ENCODE measurements around the gene HNRNPR. TPM values are rescaled to one million over a fixed set of nuclear protein-coding genes. Genes with fewer than 3 reads are reported as not detected.

The HNRNPR gene
- total and polyA plus RNA-seq, 8 donors = 84.3 to 277 (median 224) TPM

DNA sequence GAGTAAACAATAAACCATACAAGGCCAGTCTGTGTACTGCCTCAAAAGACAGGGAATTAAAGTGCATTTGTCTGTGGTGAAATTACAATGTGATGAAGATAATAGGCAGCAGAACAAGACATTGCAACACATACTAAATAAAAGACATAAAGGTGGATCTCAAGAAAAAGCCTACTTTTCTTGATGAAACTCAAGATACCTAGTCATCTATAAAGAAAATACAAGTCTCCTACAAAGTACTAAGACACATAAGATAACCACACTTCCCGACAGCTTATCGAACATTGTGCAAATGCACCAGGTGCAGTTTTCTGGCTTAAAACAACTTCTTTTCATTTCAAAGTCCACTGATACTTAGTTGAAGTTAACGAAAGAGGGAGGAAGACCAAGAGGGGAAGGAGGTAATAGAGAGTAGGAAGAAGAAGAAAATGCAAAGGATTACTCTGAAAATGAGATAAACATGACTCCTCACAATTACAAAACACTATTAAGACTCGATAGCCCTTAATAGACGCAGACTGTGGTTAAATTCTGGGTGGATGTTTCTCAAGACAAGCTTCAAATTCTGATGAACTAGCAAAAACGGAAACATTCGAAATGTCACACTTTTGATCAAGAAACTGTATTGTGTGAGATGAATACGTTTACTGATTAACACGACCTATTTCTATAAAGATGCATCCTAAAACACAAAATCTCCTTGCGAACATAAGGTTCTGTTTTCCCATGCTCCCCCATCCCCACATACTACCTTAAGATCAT, 2.0 kb downstream of the HNRNPR start:
- TF ChIP-seq CTCF (IDR thresholded peaks at IDR 0.05) = no peak
- H3K4me3 ChIP-seq = peak overlapping the region; percentile 77 to 99
- no peaks in the 10 kb centered on the region for H3K9me3 ChIP-seq
- peaks cover 0 to 11% of the 10 kb centered on the region in 2 donors for H3K36me3 ChIP-seq
- intact Hi-C loops (cut with DNase I) = no loop called here
- no peak for ATAC-seq
- DNase-seq = no peak
- no peaks in the 10 kb centered on the region for H3K27me3 ChIP-seq
- peak overlapping the region; percentile 96 to 97 for H3K27ac ChIP-seq
- H3K4me1 ChIP-seq = peaks cover 15 to 71% of the 10 kb centered on the region in 2 donors

DNA sequence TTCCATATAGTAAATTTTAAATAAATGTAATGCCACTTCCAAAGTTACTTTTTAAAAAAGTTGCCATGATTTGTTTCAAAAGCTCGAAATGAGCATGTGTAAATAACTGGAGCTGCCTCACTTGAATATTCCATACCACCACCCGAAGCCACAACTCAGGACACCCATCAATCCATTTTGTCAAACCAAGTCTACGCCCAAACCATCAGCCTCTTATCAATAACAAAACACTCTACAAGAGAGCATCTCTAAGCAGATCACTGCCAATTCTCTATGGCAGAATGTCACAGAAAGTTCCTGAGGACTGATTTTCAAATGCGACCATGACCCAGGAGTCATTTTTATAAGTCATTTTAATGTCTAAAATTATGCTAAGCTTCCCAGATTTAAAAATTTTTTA, 4.5 kb downstream of the HNRNPR start:
- intact Hi-C loops (cut with DNase I) = no loop called here
- Histone ChIP-seq H3K4me1 (peaks cover 15 to 62% of the 10 kb centered on the region in 2 donors), H3K9me3 (no peaks in the 10 kb centered on the region), H3K36me3 (peaks cover 0 to 35% of the 10 kb centered on the region in 2 donors), H3K4me3 (no peak overlapping the region), H3K27ac (no peak overlapping the region), H3K27me3 (no peaks in the 10 kb centered on the region)
- TF ChIP-seq CTCF (IDR thresholded peaks at IDR 0.05) = no peak
- ATAC-seq (no peak), DNase-seq (no peak)

DNA sequence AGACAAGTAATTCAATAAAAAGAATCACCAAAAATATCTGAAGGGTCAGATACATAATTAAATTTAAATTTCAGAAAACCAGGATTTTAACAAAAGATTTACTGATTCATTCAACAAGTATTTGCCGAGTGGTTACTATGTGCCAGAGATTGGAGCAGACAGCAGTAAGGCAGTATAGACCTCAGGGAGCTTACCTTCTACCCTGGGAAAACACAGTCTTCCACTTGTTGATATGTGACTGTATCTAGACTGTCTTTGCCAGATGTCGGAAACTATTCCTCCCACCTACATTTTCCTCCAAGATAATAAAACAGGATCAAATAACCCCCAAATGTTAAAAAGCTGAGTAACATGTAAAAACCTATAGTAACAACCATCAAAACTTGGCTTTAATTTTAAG, 6.2 kb downstream of the HNRNPR start:
- ATAC-seq (no peak), DNase-seq (no peak)
- Histone ChIP-seq H3K36me3 (peaks cover 0 to 52% of the 10 kb centered on the region in 2 donors), H3K9me3 (no peaks in the 10 kb centered on the region), H3K4me1 (peaks cover 15 to 55% of the 10 kb centered on the region in 2 donors), H3K4me3 (no peak overlapping the region), H3K27ac (no peak overlapping the region), H3K27me3 (no peaks in the 10 kb centered on the region)
- no peak for TF ChIP-seq CTCF (IDR thresholded peaks at IDR 0.05)
- intact Hi-C loops (cut with DNase I) = no loop called here

- Histone ChIP-seq H3K27ac (no peak overlapping the region), H3K27me3 (no peaks in the 10 kb centered on the region), H3K4me1 (no peaks in the 10 kb centered on the region), H3K36me3 (peaks cover 0 to 99% of the 10 kb centered on the region in 2 donors), H3K4me3 (no peak overlapping the region), H3K9me3 (no peaks in the 10 kb centered on the region)
- DNase-seq = peak in 1 of 4 donors; percentile 22
- ATAC-seq = no peak
- TF ChIP-seq CTCF (IDR thresholded peaks at IDR 0.05) = no peak
- intact Hi-C loops (cut with DNase I) = no loop called here
These were observed 12.4 kb downstream of the HNRNPR start for GRCh38 chr1:23331713-23332112.

DNA sequence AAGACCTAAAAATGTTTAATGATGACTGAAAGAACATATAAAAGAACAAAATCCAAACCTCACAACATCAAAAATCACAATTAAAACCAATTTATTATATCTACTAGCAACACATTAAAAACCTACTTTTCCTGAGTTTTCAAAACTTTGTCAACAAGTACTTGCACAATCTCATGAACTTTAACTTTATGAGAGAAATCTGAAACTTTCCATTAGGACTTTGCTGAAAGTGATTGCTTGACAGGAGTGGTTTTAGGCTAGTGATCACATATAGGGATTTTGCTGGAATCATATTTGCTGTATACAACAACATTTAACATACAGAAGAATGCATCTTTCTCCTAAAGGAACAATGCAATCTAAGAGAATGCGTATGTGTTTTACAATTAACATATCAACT, 13.2 kb downstream of the HNRNPR start:
- no peaks in the 10 kb centered on the region for H3K27me3 ChIP-seq
- H3K4me1 ChIP-seq = no peaks in the 10 kb centered on the region
- no peak overlapping the region for H3K4me3 ChIP-seq
- H3K27ac ChIP-seq = no peak overlapping the region
- DNase-seq (no peak), ATAC-seq (no peak)
- H3K9me3 ChIP-seq = no peaks in the 10 kb centered on the region
- no peak for TF ChIP-seq CTCF (IDR thresholded peaks at IDR 0.05)
- intact Hi-C loops (cut with DNase I) = no loop called here
- peaks cover 0 to 100% of the 10 kb centered on the region in 2 donors for H3K36me3 ChIP-seq

Measured in left lung (tissue), 10 donors.